ENCODE measurements around the gene LRP10.

GRCh38 chr14:22907429-22907828 lies 35.9 kb downstream of the LRP10 start:
- no peak for TF ChIP-seq POLR2A (IDR thresholded peaks at IDR 0.05; ENCODE audit: low read depth, low read length)
- no peak for TF ChIP-seq POLR2AphosphoS5 (IDR thresholded peaks at IDR 0.05; ENCODE audit: low read depth, low read length)
- TF ChIP-seq TAF1 (IDR thresholded peaks at IDR 0.05; ENCODE audit: low read depth, low read length), result no peak
- TF ChIP-seq PAX5 (IDR thresholded peaks at IDR 0.05; ENCODE audit: insufficient read depth, low read length, severe bottlenecking), result no peak
- TF ChIP-seq POU2F2 (IDR thresholded peaks at IDR 0.05; ENCODE audit: low read depth, low read length), result no peak
- no peak for TF ChIP-seq SPI1 (IDR thresholded peaks at IDR 0.05; ENCODE audit: low read depth, low read length)
